ENCODE measurements around the gene APEX2. TPM values are rescaled to one million over a fixed set of nuclear protein-coding genes. Genes with fewer than 3 reads are reported as not detected.

The APEX2 gene
- total RNA-seq, 1 experiment from 2014 or later: 28.5 TPM

GRCh38 chrX:54994668-54995351, 5.4 kb upstream of the APEX2 start:
- H3K56ac ChIP-seq (ENCODE audit: insufficient read length, low read depth, low read length): no peak overlapping the region
- WGBS (ENCODE audit: extremely low coverage, insufficient read length, low lambda C conversion rate): no CpG with 5 or more reads among the region's 6 CpGs

More at GRCh38 chrX:54994668-54995351, 5.4 kb upstream of the APEX2 start:
- no peak overlapping the region for H2BK12ac ChIP-seq (ENCODE audit: insufficient read length, low read depth, low read length)
- H3K4me1 Mint-ChIP-seq: peaks cover 2 to 3% of the 10 kb centered on the region in 2 experiments; a peak in 2 of 4 replicates
- no peak overlapping the region for H4K91ac ChIP-seq (ENCODE audit: insufficient read length, low read depth, low read length)
- H3K9me3 ChIP-seq (ENCODE audit: control insufficient read depth, low read depth, low read length): peaks cover 45% of the 10 kb centered on the region
- no peak overlapping the region for H3K27ac ChIP-seq (ENCODE audit: insufficient read length, low read depth, low read length)
- H3K4me2 ChIP-seq (ENCODE audit: insufficient read depth, insufficient read length, low read length): no peak overlapping the region
- no peak overlapping the region for H3T11ph ChIP-seq (ENCODE audit: low read length)
- no peak overlapping the region for H3K23ac ChIP-seq (ENCODE audit: insufficient read length, low read depth, low read length)
- no peak overlapping the region for H4K8ac ChIP-seq (replicated peaks; ENCODE audit: insufficient read length, low read depth, low read length)
- H3K14ac ChIP-seq (ENCODE audit: insufficient read depth, low read length): no peak overlapping the region
- H2AK5ac ChIP-seq (ENCODE audit: insufficient read length, low read length): no peak overlapping the region
- H3K9ac ChIP-seq (ENCODE audit: extremely low read depth, insufficient read length, low read length): no peak overlapping the region
- no peaks in the 10 kb centered on the region for H3K23me2 ChIP-seq (ENCODE audit: insufficient read length, low read depth, low read length, poor library complexity, severe bottlenecking)
- no peak overlapping the region for H3K4me3 Mint-ChIP-seq
- no peak for DNase-seq
- H3K9me3 Mint-ChIP-seq: peaks cover 62% of the 10 kb centered on the region in 2 experiments
- H2BK15ac ChIP-seq (ENCODE audit: low read depth, low read length): no peak overlapping the region
- H3K79me2 ChIP-seq (ENCODE audit: insufficient read depth, low read length): no peaks in the 10 kb centered on the region
- H3K79me1 ChIP-seq (ENCODE audit: insufficient read depth, low read depth, low read length, poor library complexity, severe bottlenecking): no peaks in the 10 kb centered on the region
- H4K5ac ChIP-seq (ENCODE audit: insufficient read length, low read depth, low read length): no peak overlapping the region
- H3K4ac ChIP-seq (ENCODE audit: low read depth, low read length): no peak overlapping the region
- no peaks in the 10 kb centered on the region for H3K27me3 ChIP-seq (ENCODE audit: insufficient read depth, low read length)
- H3K27ac Mint-ChIP-seq: no peak overlapping the region
- H3K27me3 Mint-ChIP-seq (ENCODE audit: low read depth): peaks cover 3% of the 10 kb centered on the region; the same call in 1 of the 2 replicates
- no peaks in the 10 kb centered on the region for H3K4me1 ChIP-seq (ENCODE audit: insufficient read depth, low read length)
- TF ChIP-seq CTCF (conservative IDR thresholded peaks at IDR 0.05): no peak
- H4K20me1 ChIP-seq (ENCODE audit: control insufficient read depth, insufficient read depth, insufficient read length): no peaks in the 10 kb centered on the region
- H2AFZ ChIP-seq (ENCODE audit: low read length): no peak overlapping the region
- no peak overlapping the region for H2BK20ac ChIP-seq (ENCODE audit: low read depth, low read length, poor library complexity, severe bottlenecking)
- no peak overlapping the region for H3K18ac ChIP-seq (ENCODE audit: insufficient read length, low read depth, low read length)
- 0 out of 7 replicates have a peak, but pooled peaks cover 0 to 2% (median 0%) of the 10 kb centered on the region in 3 experiments for H3K36me3 Mint-ChIP-seq (ENCODE audit: insufficient read depth in 1 of 3, low read depth in 3 of 3)
- no peak overlapping the region for H2BK5ac ChIP-seq (ENCODE audit: insufficient read length, low read length)
- no peak overlapping the region for H2BK120ac ChIP-seq (ENCODE audit: low read depth, low read length, poor library complexity, severe bottlenecking)
